Smooth muscle cell (in vitro differentiated cells): ENCODE results near the gene CFAP20DC. TPM values are rescaled to one million over a fixed set of nuclear protein-coding genes. Genes with fewer than 3 reads are reported as not detected.

Experiments used
- DNase-seq: peaks from one replicate; lab custom pipeline; 2025; ENCODE audit not compliant: unreplicated experiment; lab: John Stamatoyannopoulos, UW
- H2AFZ ChIP-seq: fragments of 200-600 bp; sonication (generic); 2 replicates; pipeline ENCODE4 v1.6.0; 2016; ENCODE audit warnings: antibody characterized with exemption, low read depth, mild to moderate bottlenecking
- H3F3A ChIP-seq: fragments of 200-600 bp; sonication (generic); 2 replicates; pipeline ENCODE4 v1.6.0; 2017; ENCODE audit warnings: antibody characterized with exemption, low read depth
- H3K27ac ChIP-seq: fragments of 200-600 bp; sonication (generic); 2 replicates; pipeline ENCODE4 v1.5.1; 2016; ENCODE audit warnings: low read depth, mild to moderate bottlenecking
- H3K27me3 ChIP-seq: fragments of 200-600 bp; sonication (generic); 2 replicates; pipeline ENCODE4 v1.6.1; 2016; ENCODE audit warnings: low read depth, mild to moderate bottlenecking
- H3K36me3 ChIP-seq: fragments of 200-600 bp; sonication (generic); 2 replicates; pipeline ENCODE4 v1.5.1; 2016; ENCODE audit warnings: low read depth
- H3K4me1 ChIP-seq: fragments of 200-600 bp; sonication (generic); 2 replicates; pipeline ENCODE4 v1.5.1; 2016; ENCODE audit warnings: low read depth
- H3K4me2 ChIP-seq: fragments of 200-600 bp; sonication (generic); 2 replicates; pipeline ENCODE4 v1.6.0; 2016; ENCODE audit warnings: mild to moderate bottlenecking
- H3K4me3 ChIP-seq: fragments of 200-600 bp; sonication (generic); 2 replicates; pipeline ENCODE4 v1.5.1; 2016; ENCODE audit warnings: mild to moderate bottlenecking
- H3K79me2 ChIP-seq: fragments of 200-600 bp; sonication (generic); 2 replicates; pipeline ENCODE4 v1.6.0; 2016; ENCODE audit warnings: low read depth, mild to moderate bottlenecking
- H3K9ac ChIP-seq: fragments of 200-600 bp; sonication (generic); 2 replicates; pipeline ENCODE4 v1.6.0; 2016; ENCODE audit warnings: low read depth
- H3K9me3 ChIP-seq: fragments of 200-600 bp; sonication (generic); replicated peaks from 2 replicates; pipeline ENCODE4 v1.5.1; 2016; ENCODE audit warnings: low read depth
- H4K20me1 ChIP-seq: fragments of 200-600 bp; sonication (generic); 2 replicates; pipeline ENCODE4 v1.6.0; 2016; ENCODE audit warnings: low read depth
- WGBS: methylation state at CpG from one replicate; pipeline ENCODE4 v1.1.7; 2016; ENCODE audit warnings: low lambda C conversion rate; 5-methylcytosine and 5-hydroxymethylcytosine counted together
- polyA plus RNA-seq: library from polyadenylated mRNA; unstranded; fragments of >200 nt; fragmentation: Nextera tagmentation; extraction: Ambion mirVana; gene quantifications from 2 replicates; pipeline ENCODE4 v1.2.1, GENCODE V29; 2016
- total RNA-seq: library from RNA; depleted of rRNA; stranded (reverse); fragments of >200 nt; gene quantifications from 2 replicates; pipeline ENCODE4 v1.2.3, GENCODE V29; 2014
- TF ChIP-seq, protein P1 (sequence below): fragments of 200-600 bp; sonication (generic); IDR thresholded peaks from 2 replicates; pipeline ENCODE4 v1.5.1; 2017; ENCODE audit warnings: borderline replicate concordance, mild to moderate bottlenecking, antibody characterized with exemption; ENCODE audit not compliant: insufficient read depth, poor library complexity, severe bottlenecking

The CFAP20DC gene
- total and polyA plus RNA-seq, 2 experiments from 2014 or later = 7.9 to 11.6 TPM

DNA sequence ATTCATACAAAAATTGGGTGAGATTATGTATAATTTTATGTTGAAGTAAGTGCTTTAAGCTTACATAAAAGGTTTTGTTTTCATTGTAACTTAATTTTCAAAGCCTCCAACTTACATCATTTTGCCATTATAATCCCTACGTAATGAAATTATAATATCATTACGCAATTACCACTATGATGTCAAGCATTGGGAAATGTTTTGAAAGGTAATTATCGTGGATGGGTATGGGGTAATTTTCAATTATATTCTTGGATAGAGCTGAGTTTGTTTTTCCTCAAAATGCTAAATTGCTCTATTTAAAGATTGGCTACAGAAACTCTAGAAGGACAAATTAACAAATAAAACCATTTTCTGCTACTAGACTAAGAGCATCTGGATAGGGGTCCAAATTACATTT lies 303.1 kb downstream of the CFAP20DC start:
- H3K27me3 ChIP-seq = no peaks in the 10 kb centered on the region
- no peak overlapping the region for H2AFZ ChIP-seq
- no peak for DNase-seq
- no peaks in the 10 kb centered on the region for H3K36me3 ChIP-seq
- WGBS = 97% methylated on average over 3 of the region's 3 CpGs
- H3K4me1 ChIP-seq = no peaks in the 10 kb centered on the region
- no peak overlapping the region for H3K4me2 ChIP-seq
- no peaks in the 10 kb centered on the region for H3F3A ChIP-seq
- H3K9me3 ChIP-seq = no peaks in the 10 kb centered on the region
- H4K20me1 ChIP-seq = no peaks in the 10 kb centered on the region
- no peak overlapping the region for H3K9ac ChIP-seq
- H3K27ac ChIP-seq = no peak overlapping the region
- no peaks in the 10 kb centered on the region for H3K79me2 ChIP-seq
- TF ChIP-seq, protein P1, sequence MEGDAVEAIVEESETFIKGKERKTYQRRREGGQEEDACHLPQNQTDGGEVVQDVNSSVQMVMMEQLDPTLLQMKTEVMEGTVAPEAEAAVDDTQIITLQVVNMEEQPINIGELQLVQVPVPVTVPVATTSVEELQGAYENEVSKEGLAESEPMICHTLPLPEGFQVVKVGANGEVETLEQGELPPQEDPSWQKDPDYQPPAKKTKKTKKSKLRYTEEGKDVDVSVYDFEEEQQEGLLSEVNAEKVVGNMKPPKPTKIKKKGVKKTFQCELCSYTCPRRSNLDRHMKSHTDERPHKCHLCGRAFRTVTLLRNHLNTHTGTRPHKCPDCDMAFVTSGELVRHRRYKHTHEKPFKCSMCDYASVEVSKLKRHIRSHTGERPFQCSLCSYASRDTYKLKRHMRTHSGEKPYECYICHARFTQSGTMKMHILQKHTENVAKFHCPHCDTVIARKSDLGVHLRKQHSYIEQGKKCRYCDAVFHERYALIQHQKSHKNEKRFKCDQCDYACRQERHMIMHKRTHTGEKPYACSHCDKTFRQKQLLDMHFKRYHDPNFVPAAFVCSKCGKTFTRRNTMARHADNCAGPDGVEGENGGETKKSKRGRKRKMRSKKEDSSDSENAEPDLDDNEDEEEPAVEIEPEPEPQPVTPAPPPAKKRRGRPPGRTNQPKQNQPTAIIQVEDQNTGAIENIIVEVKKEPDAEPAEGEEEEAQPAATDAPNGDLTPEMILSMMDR = no peak
- H3K4me3 ChIP-seq = no peak overlapping the region

DNA sequence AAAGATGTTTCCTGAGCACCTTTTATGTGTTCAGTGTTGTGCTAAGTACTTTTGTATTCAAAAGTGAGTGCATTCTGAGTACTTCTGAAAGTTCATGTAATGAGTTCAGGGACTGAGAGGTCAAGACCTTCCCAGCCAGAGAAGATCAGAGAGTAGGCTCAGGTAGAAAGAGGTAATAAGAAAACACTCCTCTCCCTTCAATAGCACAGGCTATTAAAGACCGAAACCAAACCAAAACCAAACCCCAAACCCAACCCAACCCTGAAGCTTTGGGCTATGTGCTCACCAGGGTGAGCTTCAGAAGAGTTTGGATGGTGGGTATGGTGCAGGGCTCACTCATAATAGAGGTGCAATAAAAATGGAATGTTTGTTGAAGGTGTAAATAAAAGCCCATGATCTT lies 306.5 kb downstream of the CFAP20DC start:
- Histone ChIP-seq H4K20me1 (no peaks in the 10 kb centered on the region), H3K4me1 (no peaks in the 10 kb centered on the region), H3K4me2 (no peak overlapping the region), H3K4me3 (no peak overlapping the region), H3K9me3 (no peaks in the 10 kb centered on the region), H3K27ac (no peak overlapping the region), H3K79me2 (no peaks in the 10 kb centered on the region), H2AFZ (no peak overlapping the region), H3K27me3 (no peaks in the 10 kb centered on the region), H3F3A (no peaks in the 10 kb centered on the region), H3K9ac (no peak overlapping the region), H3K36me3 (no peaks in the 10 kb centered on the region)
- TF ChIP-seq, protein P1 = no peak
- 93% methylated on average over 1 of the region's 1 CpG for WGBS
- DNase-seq = no peak

DNA sequence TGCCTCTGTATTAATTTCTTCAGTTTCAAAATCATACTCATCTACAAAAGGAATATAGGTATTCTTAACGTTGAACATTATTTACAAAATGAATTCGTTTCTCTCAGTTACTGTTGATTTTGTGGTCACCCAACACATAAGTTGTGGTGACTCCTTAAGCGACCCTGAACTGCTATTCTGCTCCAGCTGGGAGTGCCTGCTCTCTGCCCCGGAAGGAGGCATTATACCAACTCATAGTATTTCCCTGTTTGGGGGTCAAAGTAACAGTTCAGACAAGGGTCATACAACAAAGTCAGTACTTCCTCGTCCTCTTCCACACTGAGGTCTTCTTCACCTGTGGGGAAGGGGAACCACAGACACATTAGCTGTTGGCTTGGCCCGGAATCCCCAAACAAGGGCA lies 307.6 kb downstream of the CFAP20DC start:
- Histone ChIP-seq H3K27ac (no peak overlapping the region), H2AFZ (no peak overlapping the region), H3K4me3 (no peak overlapping the region), H3K4me1 (no peaks in the 10 kb centered on the region), H3K4me2 (no peak overlapping the region), H3F3A (no peaks in the 10 kb centered on the region), H3K9ac (no peak overlapping the region), H3K79me2 (no peaks in the 10 kb centered on the region), H3K36me3 (no peaks in the 10 kb centered on the region), H4K20me1 (no peaks in the 10 kb centered on the region), H3K27me3 (no peaks in the 10 kb centered on the region), H3K9me3 (no peaks in the 10 kb centered on the region)
- no peak for DNase-seq
- WGBS = 90% methylated on average over 6 of the region's 6 CpGs
- TF ChIP-seq, protein P1 = no peak

DNA sequence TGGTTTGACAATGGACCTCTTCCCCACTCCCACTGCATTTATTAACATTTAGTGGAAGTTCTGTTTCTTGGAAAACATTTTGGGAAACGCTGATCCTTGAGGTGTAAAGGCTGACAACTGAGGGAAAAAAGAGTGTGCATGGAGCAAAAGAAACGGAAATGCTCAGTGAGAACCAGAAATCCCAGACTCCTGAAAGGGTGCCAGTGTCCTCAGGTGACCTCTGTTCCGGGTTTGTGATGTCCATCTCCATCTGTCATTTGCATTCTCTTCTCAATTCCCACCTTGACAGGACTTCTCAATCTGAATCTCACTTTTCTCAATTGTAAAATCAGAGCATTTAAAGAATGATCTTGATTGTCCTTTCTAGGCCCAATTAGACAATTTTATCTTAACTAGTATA lies 312.2 kb downstream of the CFAP20DC start:
- Histone ChIP-seq H3K4me2 (no peak overlapping the region), H3K9me3 (no peaks in the 10 kb centered on the region), H3K36me3 (no peaks in the 10 kb centered on the region), H3K4me3 (no peak overlapping the region), H3K27me3 (no peaks in the 10 kb centered on the region), H3K27ac (no peak overlapping the region), H4K20me1 (no peaks in the 10 kb centered on the region), H3K4me1 (no peaks in the 10 kb centered on the region), H3F3A (no peaks in the 10 kb centered on the region), H3K79me2 (no peaks in the 10 kb centered on the region), H2AFZ (no peak overlapping the region), H3K9ac (no peak overlapping the region)
- WGBS = 89% methylated on average over 3 of the region's 3 CpGs
- no peak for DNase-seq
- TF ChIP-seq, protein P1 = no peak
